ENCODE results near the gene DUOX1. TPM values are rescaled to one million over a fixed set of nuclear protein-coding genes. Genes with fewer than 3 reads are reported as not detected.

Gene DUOX1
- total and polyA plus RNA-seq, 7 donors = 0.03 to 0.94 (median 0.46) TPM

DNA sequence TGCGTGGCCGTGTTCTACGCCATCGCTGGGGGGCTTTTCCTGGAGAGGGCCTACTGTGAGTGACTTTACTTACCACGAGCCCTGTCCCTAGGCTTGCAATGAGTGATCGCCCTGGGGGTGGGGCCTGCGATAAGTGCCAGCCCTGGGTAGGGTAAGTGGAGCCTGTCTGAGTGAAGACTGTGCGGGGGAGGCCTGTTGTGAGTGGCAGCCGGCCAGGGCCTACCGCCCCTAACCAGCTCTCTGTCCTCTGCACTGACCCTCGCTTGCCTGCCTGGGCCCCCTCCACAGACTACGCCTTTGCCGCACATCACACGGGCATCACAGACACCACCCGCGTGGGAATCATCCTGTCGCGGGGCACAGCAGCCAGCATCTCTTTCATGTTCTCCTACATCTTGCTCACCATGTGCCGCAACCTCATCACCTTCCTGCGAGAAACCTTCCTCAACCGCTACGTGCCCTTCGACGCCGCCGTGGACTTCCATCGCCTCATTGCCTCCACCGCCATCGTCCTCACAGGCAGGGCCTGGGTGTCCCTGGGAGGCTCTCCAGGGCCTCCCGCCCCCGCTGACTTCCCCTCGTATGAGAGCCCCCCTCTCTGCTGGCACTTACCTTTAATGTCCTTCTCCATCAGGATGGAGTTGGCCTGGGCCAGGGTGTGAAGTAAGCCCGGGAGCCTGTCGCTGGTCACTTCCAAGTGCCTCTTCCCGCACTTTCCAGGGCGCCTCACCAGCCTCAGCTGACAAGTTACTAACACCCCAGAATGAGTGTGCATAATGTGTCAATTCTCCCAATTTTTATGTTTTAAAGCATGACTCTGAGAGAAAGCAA lies 22.4 kb downstream of the DUOX1 start:
- H3K9me3 ChIP-seq = no peaks in the 10 kb centered on the region
- H3K36me3 ChIP-seq (ENCODE audit: insufficient read depth in 1 of 2, low read depth in 1 of 2) = no peaks in the 10 kb centered on the region
- intact Hi-C loops (cut with DNase I) = no loop called here
- H3K4me1 ChIP-seq = no peaks in the 10 kb centered on the region
- no peak for DNase-seq
- no peak overlapping the region for H3K27ac ChIP-seq
- no peak overlapping the region for H3K4me3 ChIP-seq
- TF ChIP-seq, protein P1, sequence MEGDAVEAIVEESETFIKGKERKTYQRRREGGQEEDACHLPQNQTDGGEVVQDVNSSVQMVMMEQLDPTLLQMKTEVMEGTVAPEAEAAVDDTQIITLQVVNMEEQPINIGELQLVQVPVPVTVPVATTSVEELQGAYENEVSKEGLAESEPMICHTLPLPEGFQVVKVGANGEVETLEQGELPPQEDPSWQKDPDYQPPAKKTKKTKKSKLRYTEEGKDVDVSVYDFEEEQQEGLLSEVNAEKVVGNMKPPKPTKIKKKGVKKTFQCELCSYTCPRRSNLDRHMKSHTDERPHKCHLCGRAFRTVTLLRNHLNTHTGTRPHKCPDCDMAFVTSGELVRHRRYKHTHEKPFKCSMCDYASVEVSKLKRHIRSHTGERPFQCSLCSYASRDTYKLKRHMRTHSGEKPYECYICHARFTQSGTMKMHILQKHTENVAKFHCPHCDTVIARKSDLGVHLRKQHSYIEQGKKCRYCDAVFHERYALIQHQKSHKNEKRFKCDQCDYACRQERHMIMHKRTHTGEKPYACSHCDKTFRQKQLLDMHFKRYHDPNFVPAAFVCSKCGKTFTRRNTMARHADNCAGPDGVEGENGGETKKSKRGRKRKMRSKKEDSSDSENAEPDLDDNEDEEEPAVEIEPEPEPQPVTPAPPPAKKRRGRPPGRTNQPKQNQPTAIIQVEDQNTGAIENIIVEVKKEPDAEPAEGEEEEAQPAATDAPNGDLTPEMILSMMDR (IDR thresholded peaks at IDR 0.05) = no peak
- no peak for ATAC-seq
- 92 to 96% (median 94%) methylated on average over 36 of the region's 36 CpGs for WGBS, 3 donors
- H3K27me3 ChIP-seq (ENCODE audit: insufficient read depth in 3 of 3, low read length in 2 of 3) = no peaks in the 10 kb centered on the region

DNA sequence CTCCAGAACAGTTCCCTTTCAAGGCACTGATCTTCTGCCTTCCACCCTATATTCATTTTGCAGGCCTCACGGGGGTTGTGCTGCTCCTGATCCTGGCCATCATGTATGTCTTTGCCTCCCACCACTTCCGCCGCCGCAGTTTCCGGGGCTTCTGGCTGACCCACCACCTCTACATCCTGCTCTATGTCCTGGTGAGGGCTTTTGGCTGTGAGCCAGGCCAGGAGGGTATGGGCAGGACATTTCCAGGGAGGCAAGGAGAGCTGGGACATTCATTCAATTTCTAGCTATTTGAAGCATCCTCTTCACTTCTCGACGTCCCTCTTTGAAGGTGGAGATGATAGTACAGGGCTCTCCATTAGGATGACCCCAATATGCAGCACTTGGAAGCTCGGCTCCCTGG lies 25.9 kb downstream of the DUOX1 start:
- H3K27me3 ChIP-seq (ENCODE audit: insufficient read depth in 3 of 3, low read length in 2 of 3) = no peaks in the 10 kb centered on the region
- H3K9me3 ChIP-seq = no peaks in the 10 kb centered on the region
- no peak for ATAC-seq
- intact Hi-C loops (cut with DNase I) = no loop called here
- DNase-seq = no peak
- H3K27ac ChIP-seq = no peak overlapping the region
- H3K36me3 ChIP-seq (ENCODE audit: insufficient read depth in 1 of 2, low read depth in 1 of 2) = no peaks in the 10 kb centered on the region
- H3K4me3 ChIP-seq = no peak overlapping the region
- H3K4me1 ChIP-seq = no peaks in the 10 kb centered on the region
- 66 to 77% (median 75%) methylated on average over 8 of the region's 8 CpGs for WGBS, 3 donors
- TF ChIP-seq, protein P1 (IDR thresholded peaks at IDR 0.05) = no peak

DNA sequence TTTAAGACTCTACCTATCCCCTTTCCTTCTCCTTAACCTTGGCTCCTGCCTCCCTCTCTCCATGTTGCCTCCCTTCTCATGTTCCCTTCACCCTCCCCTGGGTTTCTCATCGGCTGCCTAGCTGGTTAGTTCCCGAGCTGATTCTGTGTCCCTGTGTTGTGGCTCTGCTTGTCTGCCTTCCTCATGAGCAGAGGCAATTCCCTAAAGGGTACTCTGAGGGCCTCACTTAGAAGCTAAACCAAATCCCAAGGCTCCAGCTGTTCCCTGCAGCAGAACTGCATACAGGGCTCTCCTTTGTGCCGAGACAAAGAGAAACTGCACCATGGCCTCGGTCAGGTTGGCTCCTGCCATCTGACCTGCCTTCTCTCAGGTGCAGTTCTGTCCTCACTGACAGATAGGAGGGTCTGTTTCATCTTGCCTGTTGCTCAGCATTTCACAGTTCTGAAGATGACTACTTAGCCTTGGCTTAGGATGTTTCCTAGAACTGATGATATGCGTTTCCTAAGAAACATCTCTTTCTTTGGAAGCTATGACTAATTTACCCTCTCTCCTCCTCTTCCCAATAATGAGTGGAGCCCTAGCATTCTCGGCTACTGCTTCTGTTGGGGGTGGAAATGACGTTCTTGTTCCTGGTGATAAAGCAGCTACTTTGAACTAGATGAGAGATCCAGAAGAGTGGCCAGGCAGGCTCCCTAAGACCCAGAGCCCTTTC lies 27.1 kb downstream of the DUOX1 start:
- H3K9me3 ChIP-seq = no peaks in the 10 kb centered on the region
- H3K4me1 ChIP-seq = no peaks in the 10 kb centered on the region
- TF ChIP-seq, protein P1 (IDR thresholded peaks at IDR 0.05) = no peak
- H3K36me3 ChIP-seq (ENCODE audit: insufficient read depth in 1 of 2, low read depth in 1 of 2) = no peaks in the 10 kb centered on the region
- no peak overlapping the region for H3K4me3 ChIP-seq
- WGBS, 3 donors = 71 to 74% (median 72%) methylated on average over 7 of the region's 7 CpGs
- no peaks in the 10 kb centered on the region for H3K27me3 ChIP-seq (ENCODE audit: insufficient read depth in 3 of 3, low read length in 2 of 3)
- ATAC-seq = no peak
- no peak for DNase-seq
- no peak overlapping the region for H3K27ac ChIP-seq
- intact Hi-C loops (cut with DNase I) = no loop called here

DNA sequence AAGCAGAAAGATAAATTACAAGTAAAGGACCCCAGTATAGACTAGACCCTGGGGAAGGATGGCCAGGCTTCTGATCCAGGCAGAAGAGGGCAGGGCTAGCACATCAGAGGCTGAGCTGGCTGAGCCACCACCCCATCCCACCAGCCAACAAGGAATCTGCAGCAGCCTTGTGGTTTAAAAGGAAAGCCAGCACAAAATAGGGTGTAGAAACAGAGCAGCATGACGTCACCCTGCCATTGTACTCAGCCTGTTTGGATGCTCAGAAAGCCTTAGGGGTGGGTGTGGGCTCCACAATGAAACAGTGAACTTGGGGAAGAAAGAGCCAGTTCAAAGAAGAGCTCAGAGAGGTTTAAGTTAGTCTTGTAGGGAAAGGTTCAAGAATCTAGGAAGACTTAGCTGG lies 28.2 kb downstream of the DUOX1 start:
- H3K4me1 ChIP-seq = no peaks in the 10 kb centered on the region
- no peak for ATAC-seq
- TF ChIP-seq, protein P1 (IDR thresholded peaks at IDR 0.05) = no peak
- no peaks in the 10 kb centered on the region for H3K27me3 ChIP-seq (ENCODE audit: insufficient read depth in 3 of 3, low read length in 2 of 3)
- DNase-seq = no peak
- no peak overlapping the region for H3K4me3 ChIP-seq
- no peak overlapping the region for H3K27ac ChIP-seq
- H3K9me3 ChIP-seq = no peaks in the 10 kb centered on the region
- no peaks in the 10 kb centered on the region for H3K36me3 ChIP-seq (ENCODE audit: insufficient read depth in 1 of 2, low read depth in 1 of 2)
- WGBS, 3 donors = 48 to 73% (median 73%) methylated on average over 1 of the region's 1 CpG
- intact Hi-C loops (cut with DNase I) = no loop called here
